ENCODE data around the gene LRRC31. TPM values are rescaled to one million over a fixed set of nuclear protein-coding genes. Genes with fewer than 3 reads are reported as not detected.

The LRRC31 gene
- total and polyA plus RNA-seq, 4 donors = 0.53 to 5.3 (median 1.7) TPM

GRCh38 chr3:169842960-169843359, 26.8 kb downstream of the LRRC31 start:
- no peak overlapping the region for H3K4me3 ChIP-seq (ENCODE audit: low read depth in 1 of 3, low read length in 3 of 3)
- no peak for DNase-seq (ENCODE audit: low spot score)
- 77% methylated on average over 3 of the region's 3 CpGs for WGBS
- no peak overlapping the region for H3K9ac ChIP-seq (ENCODE audit: low read depth in 1 of 2, low read length in 2 of 2)
- H3K9me3 ChIP-seq (ENCODE audit: control insufficient read depth in 4 of 4, low read length in 3 of 4) = no peaks in the 10 kb centered on the region
- no peaks in the 10 kb centered on the region for H3K27me3 ChIP-seq (ENCODE audit: control insufficient read depth in 4 of 4, insufficient read depth in 4 of 4, low read length in 3 of 4)
- TF ChIP-seq EGR1 (IDR thresholded peaks at IDR 0.05; ENCODE audit: low read depth in 2 of 2) (no peak), CTCF (IDR thresholded peaks at IDR 0.05; ENCODE audit: low read depth, low read length, missing input control) (no peak), YY1 (IDR thresholded peaks at IDR 0.05) (no peak), FOXA1 (IDR thresholded peaks at IDR 0.05) (no peak)
- H3K27ac ChIP-seq (ENCODE audit: low read depth in 1 of 2, low read length in 2 of 2) = no peak overlapping the region
- H3K36me3 ChIP-seq (ENCODE audit: control insufficient read depth in 4 of 4, insufficient read depth in 3 of 4, low read depth in 1 of 4, low read length in 3 of 4) = no peaks in the 10 kb centered on the region
- H3K4me1 ChIP-seq (ENCODE audit: control insufficient read depth in 4 of 4, insufficient read depth in 4 of 4, low read length in 3 of 4) = no peaks in the 10 kb centered on the region

GRCh38 chr3:169841171-169841570, 28.6 kb downstream of the LRRC31 start:
- H3K27me3 ChIP-seq (ENCODE audit: control insufficient read depth in 4 of 4, insufficient read depth in 4 of 4, low read length in 3 of 4) = no peaks in the 10 kb centered on the region
- 77% methylated on average over 4 of the region's 4 CpGs for WGBS
- H3K9ac ChIP-seq (ENCODE audit: low read depth in 1 of 2, low read length in 2 of 2) = no peak overlapping the region
- no peaks in the 10 kb centered on the region for H3K36me3 ChIP-seq (ENCODE audit: control insufficient read depth in 4 of 4, insufficient read depth in 3 of 4, low read depth in 1 of 4, low read length in 3 of 4)
- no peak for DNase-seq (ENCODE audit: low spot score)
- H3K4me1 ChIP-seq (ENCODE audit: control insufficient read depth in 4 of 4, insufficient read depth in 4 of 4, low read length in 3 of 4) = no peaks in the 10 kb centered on the region
- H3K4me3 ChIP-seq (ENCODE audit: low read depth in 1 of 3, low read length in 3 of 3) = no peak overlapping the region
- no peak for TF ChIP-seq EGR1 (IDR thresholded peaks at IDR 0.05; ENCODE audit: low read depth in 2 of 2)
- TF ChIP-seq RXRA (IDR thresholded peaks at IDR 0.05) = no peak
- no peak for TF ChIP-seq YY1 (IDR thresholded peaks at IDR 0.05)
- no peak for TF ChIP-seq CTCF (IDR thresholded peaks at IDR 0.05; ENCODE audit: low read depth, low read length, missing input control)
- no peak for TF ChIP-seq NR2F2 (IDR thresholded peaks at IDR 0.05)
- no peak for TF ChIP-seq MAX (IDR thresholded peaks at IDR 0.05)
- TF ChIP-seq GABPA (IDR thresholded peaks at IDR 0.05 in 1 of 2, conservative IDR thresholded peaks at IDR 0.05 in 1 of 2) = no peak
- TF ChIP-seq ZBTB33 (IDR thresholded peaks at IDR 0.05) = no peak
- H3K9me3 ChIP-seq (ENCODE audit: control insufficient read depth in 4 of 4, low read length in 3 of 4) = no peaks in the 10 kb centered on the region
- H3K27ac ChIP-seq (ENCODE audit: low read depth in 1 of 2, low read length in 2 of 2) = no peak overlapping the region

- Histone ChIP-seq H3K9ac (ENCODE audit: low read depth in 1 of 2, low read length in 2 of 2) (no peak overlapping the region), H3K4me3 (ENCODE audit: low read depth in 1 of 3, low read length in 3 of 3) (no peak overlapping the region), H3K27ac (ENCODE audit: low read depth in 1 of 2, low read length in 2 of 2) (no peak overlapping the region), H3K36me3 (ENCODE audit: control insufficient read depth in 4 of 4, insufficient read depth in 3 of 4, low read depth in 1 of 4, low read length in 3 of 4) (no peaks in the 10 kb centered on the region), H3K4me1 (ENCODE audit: control insufficient read depth in 4 of 4, insufficient read depth in 4 of 4, low read length in 3 of 4) (no peaks in the 10 kb centered on the region), H3K27me3 (ENCODE audit: control insufficient read depth in 4 of 4, insufficient read depth in 4 of 4, low read length in 3 of 4) (no peaks in the 10 kb centered on the region), H3K9me3 (ENCODE audit: control insufficient read depth in 4 of 4, low read length in 3 of 4) (no peaks in the 10 kb centered on the region)
- DNase-seq (ENCODE audit: low spot score) = no peak
- WGBS = 99% methylated on average over 1 of the region's 1 CpG
- no peak for TF ChIP-seq ATF3 (IDR thresholded peaks at IDR 0.05)
- no peak for TF ChIP-seq FOXA2 (IDR thresholded peaks at IDR 0.05)
- TF ChIP-seq FOXA1 (IDR thresholded peaks at IDR 0.05) = no peak
- no peak for TF ChIP-seq CTCF (IDR thresholded peaks at IDR 0.05; ENCODE audit: low read depth, low read length, missing input control)
- TF ChIP-seq NR2F2 (IDR thresholded peaks at IDR 0.05) = no peak
- TF ChIP-seq EGR1 (IDR thresholded peaks at IDR 0.05; ENCODE audit: low read depth in 2 of 2) = no peak
- TF ChIP-seq MAX (IDR thresholded peaks at IDR 0.05) = no peak
Measured at GRCh38 chr3:169838511-169839030, 31.2 kb downstream of the LRRC31 start.
